Prostate gland (tissue), 2 donors: ENCODE measurements around the gene PLEKHN1. TPM values are rescaled to one million over a fixed set of nuclear protein-coding genes. Genes with fewer than 3 reads are reported as not detected.

Experiments
- DNase-seq: peaks from one replicate; pipeline ENCODE4 v3.0.0-alpha.2; 2019; ENCODE audit warnings: low spot score
- H3K27ac ChIP-seq, 2 donors: fragments of 200-600 bp; sonication (generic); 2 replicates each; pipeline ENCODE4 v1.5.1; 2017 to 2019
- H3K27me3 ChIP-seq: fragments of 200-600 bp; sonication (generic); replicated peaks from 2 replicates; pipeline ENCODE4 v1.5.1; 2019; ENCODE audit not compliant: insufficient read depth
- H3K36me3 ChIP-seq, 2 donors: fragments of 200-600 bp; sonication (generic); 1 replicate in 1 of 2; 2 replicates in 1 of 2; pipeline versions ENCODE4 v1.5.1 to v1.8.1; 2017 to 2019
- H3K4me1 ChIP-seq: fragments of 200-600 bp; sonication (generic); replicated peaks from 2 replicates; pipeline ENCODE4 v1.5.1; 2019
- H3K4me3 ChIP-seq, 2 donors: fragments of 200-600 bp; sonication (generic); 2 replicates each; pipeline ENCODE4 v1.5.1; 2017 to 2019
- H3K9me3 ChIP-seq: fragments of 200-600 bp; sonication (generic); 2 replicates; pipeline ENCODE4 v1.5.1; 2017
- POLR2A ChIP-seq: fragments of 450-650 bp; IDR thresholded peaks from one replicate; pipeline ENCODE4 v1.6.1; 2016; ENCODE audit warnings: antibody characterized with exemption, mild to moderate bottlenecking
- POLR2AphosphoS5 ChIP-seq: sonication (generic); formaldehyde crosslinking; IDR thresholded peaks from one replicate; pipeline ENCODE4 v1.6.1; 2017; ENCODE audit warnings: antibody characterized with exemption
- whole genome bisulfite sequencing: methylation state at CpG from one replicate; pipeline ENCODE4 v1.1.5; 2018; 5-methylcytosine and 5-hydroxymethylcytosine counted together
- intact Hi-C: fragments of 100-400 bp; cut with DNase I; formaldehyde crosslinking; loops from one replicate; pipeline ENCODE4 v1.14.2; 2022
- total RNA-seq, 2 donors: library from RNA; depleted of rRNA; stranded (reverse); fragments of >200 nt; gene quantifications; one replicate each; pipeline ENCODE4 v1.1.0, GENCODE V29; 2016
- TF ChIP-seq, protein P1 (sequence below), 4 experiments: fragments of 200-600 bp in 2 of 4; fragments of 450-650 bp in 2 of 4; sonication (generic) in 2 of 4; IDR thresholded peaks; 1 replicate in 3 of 4; 2 replicates in 1 of 4; pipeline ENCODE4 v1.5.1; 2016 to 2019; ENCODE audit warnings: antibody characterized with exemption in 4 of 4, mild to moderate bottlenecking in 2 of 4, moderate library complexity in 2 of 4

PLEKHN1 gene
- total RNA-seq, 2 donors from 2014 or later = 1.4 to 6.4 TPM

- H3K4me3 ChIP-seq = no peak overlapping the region
- intact Hi-C loops = no loop called here
- H3K27me3 ChIP-seq = no peaks in the 10 kb centered on the region
- H3K36me3 ChIP-seq = no peaks in the 10 kb centered on the region
- DNase-seq = no peak
- WGBS = 33% methylated on average over 30 of the region's 38 CpGs
- no peaks in the 10 kb centered on the region for H3K9me3 ChIP-seq
- no peak overlapping the region for H3K27ac ChIP-seq
- peaks cover 24% of the 10 kb centered on the region for H3K4me1 ChIP-seq
- TF ChIP-seq POLR2A (no peak), POLR2AphosphoS5 (peak; percentile 36)
- TF ChIP-seq, protein P1, sequence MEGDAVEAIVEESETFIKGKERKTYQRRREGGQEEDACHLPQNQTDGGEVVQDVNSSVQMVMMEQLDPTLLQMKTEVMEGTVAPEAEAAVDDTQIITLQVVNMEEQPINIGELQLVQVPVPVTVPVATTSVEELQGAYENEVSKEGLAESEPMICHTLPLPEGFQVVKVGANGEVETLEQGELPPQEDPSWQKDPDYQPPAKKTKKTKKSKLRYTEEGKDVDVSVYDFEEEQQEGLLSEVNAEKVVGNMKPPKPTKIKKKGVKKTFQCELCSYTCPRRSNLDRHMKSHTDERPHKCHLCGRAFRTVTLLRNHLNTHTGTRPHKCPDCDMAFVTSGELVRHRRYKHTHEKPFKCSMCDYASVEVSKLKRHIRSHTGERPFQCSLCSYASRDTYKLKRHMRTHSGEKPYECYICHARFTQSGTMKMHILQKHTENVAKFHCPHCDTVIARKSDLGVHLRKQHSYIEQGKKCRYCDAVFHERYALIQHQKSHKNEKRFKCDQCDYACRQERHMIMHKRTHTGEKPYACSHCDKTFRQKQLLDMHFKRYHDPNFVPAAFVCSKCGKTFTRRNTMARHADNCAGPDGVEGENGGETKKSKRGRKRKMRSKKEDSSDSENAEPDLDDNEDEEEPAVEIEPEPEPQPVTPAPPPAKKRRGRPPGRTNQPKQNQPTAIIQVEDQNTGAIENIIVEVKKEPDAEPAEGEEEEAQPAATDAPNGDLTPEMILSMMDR (IDR thresholded peaks at IDR 0.05) = peak in 3 of 4 experiments; percentile 25 to 66 (median 62)
These were observed 45.1 kb upstream of the PLEKHN1 start for GRCh38 chr1:921011-921837.

DNA sequence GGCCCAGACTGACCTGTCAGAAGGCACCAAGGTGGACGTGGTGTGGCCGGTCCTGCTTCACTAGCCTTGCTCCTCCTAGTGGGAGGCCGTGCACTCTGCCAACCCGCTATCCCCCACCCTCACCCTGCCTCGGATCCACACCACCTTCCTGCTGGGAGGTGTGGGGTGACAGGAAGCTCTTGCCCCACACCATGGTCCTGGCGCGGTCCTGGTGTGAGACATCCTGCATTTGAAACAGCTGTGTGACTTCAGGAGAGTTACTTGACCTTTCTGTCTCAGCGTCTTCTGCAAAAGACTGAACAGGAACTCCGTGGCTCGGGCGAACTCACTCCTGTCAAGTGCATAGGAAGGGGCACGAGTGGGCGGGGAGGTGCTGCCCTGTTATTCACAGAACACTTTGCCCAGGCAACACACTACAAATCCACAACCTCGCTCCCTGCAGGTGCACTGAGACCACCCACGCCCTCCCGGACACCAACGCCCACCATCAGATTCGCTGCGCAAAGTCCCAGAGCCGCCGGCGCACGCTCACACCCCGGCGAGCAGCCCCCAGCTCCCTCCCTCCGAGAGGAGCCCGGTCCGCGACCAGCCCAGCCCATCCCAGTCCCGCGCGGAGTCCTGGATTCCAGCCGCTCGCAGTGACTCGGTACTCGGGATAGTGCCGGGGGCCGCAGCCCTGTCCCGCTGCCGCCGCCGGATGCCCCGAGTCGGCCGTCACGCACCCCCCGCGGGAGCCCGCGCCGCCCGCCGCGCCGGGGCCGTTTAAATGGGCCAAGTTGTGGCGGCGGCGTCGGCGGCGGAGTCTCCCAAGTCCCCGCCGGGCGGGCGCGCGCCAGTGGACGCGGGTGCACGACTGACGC is 42.9 kb upstream of the PLEKHN1 start, which contains the start of gene SAMD11:
Gene SAMD11 (plus strand): TSS at position 793 of the 860 bp plus-strand sequence. CDS start 509 bp downstream, outside the sequence.
- H3K27ac ChIP-seq = peak within 1 kb of the TSS in 1 of 2 donors; percentile 38

DNA sequence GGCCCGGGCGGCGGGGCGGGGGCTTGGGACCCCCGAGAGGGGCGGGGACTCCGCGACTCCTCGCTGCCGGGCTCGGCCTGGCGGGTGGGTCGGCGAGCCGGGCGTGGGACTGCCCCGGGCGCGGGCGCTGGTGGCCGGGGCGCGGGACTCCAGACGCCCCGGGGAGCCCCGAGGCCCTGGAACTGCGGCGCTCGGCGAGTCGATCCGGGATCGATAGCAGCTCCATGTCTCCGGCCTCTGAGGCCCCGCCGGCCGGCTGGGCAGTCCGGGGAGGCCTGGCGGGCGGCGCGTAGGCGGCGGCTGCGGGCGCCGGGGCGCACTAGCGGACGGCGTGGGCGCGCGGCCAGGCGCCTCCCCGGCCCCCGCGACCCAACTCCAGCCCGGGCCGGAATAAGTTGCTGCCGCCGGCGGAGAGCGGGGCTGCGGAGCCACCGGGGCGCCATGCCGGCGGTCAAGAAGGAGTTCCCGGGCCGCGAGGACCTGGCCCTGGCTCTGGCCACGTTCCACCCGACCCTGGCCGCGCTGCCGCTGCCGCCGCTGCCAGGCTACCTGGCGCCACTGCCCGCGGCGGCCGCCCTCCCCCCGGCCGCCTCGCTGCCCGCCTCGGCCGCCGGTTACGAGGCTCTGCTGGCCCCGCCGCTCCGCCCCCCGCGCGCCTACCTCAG is 42.2 kb upstream of the PLEKHN1 start:
- DNase-seq = no peak
- H3K27me3 ChIP-seq = no peaks in the 10 kb centered on the region
- intact Hi-C loops = no loop called here
- H3K4me3 ChIP-seq = peak overlapping the region; percentile 39 to 53
- peaks cover 16% of the 10 kb centered on the region for H3K4me1 ChIP-seq
- H3K27ac ChIP-seq = peak overlapping the region in 1 of 2 donors; percentile 38
- TF ChIP-seq, protein P1 (IDR thresholded peaks at IDR 0.05) = no peak
- TF ChIP-seq POLR2AphosphoS5 (no peak), POLR2A (no peak)
- H3K36me3 ChIP-seq = no peaks in the 10 kb centered on the region
- H3K9me3 ChIP-seq = no peaks in the 10 kb centered on the region
- WGBS = 2% methylated on average over 15 of the region's 98 CpGs

More for the DNA sequence above, 42.9 kb upstream of the PLEKHN1 start, which contains the start of gene SAMD11:
- H3K36me3 ChIP-seq = no peaks in the 10 kb centered on the region
- TF ChIP-seq POLR2A (no peak), POLR2AphosphoS5 (no peak)
- H3K4me3 ChIP-seq = peak within 1 kb of the TSS; percentile 39 to 53
- 6% methylated on average over 46 of the region's 72 CpGs for WGBS
- DNase-seq = peak; percentile 73
- intact Hi-C loops = no loop called here
- H3K27me3 ChIP-seq = no peaks in the 10 kb centered on the region
- peaks cover 16% of the 10 kb centered on the region for H3K4me1 ChIP-seq
- no peaks in the 10 kb centered on the region for H3K9me3 ChIP-seq

DNA sequence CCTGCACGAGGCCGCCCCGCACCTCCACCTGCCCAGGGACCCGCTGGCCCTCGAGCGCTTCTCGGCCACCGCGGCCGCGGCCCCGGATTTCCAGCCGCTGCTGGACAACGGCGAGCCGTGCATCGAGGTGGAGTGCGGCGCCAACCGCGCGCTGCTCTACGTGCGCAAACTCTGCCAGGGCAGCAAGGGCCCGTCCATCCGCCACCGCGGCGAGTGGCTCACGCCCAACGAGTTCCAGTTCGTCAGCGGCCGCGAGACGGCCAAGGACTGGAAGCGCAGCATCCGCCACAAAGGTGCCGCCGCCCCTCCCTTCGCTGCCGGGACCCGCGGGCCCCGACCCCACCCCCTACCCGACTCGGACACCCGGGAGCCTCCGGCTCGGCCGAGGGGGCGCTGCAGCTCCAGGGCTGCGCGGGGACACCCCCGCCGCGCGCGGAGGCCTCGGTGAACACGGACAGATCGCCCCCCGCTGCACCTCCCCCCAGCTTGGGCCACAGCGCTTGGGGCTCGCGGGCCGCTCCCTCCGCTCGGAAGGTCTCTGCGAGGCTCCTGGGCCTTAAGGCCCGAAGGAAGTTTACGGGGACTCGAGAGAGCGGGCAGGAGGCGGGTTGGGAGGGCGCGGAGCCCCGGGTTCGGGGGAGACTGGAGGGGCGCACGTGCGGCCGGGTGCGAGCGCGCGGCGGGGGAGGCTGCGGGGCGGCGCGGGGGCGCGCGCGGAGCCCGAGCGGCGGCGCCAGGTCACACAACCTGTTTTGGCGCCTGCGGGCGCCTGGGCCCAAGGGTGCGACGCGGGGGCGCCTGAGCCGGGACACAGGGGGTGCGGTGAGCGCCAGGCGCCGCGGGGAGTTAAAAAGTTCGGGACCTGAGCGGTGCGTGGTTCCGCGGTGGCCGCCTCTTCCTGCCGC is 41.4 kb upstream of the PLEKHN1 start:
- TF ChIP-seq, protein P1 (IDR thresholded peaks at IDR 0.05) = peak in 1 of 4 experiments; percentile 19
- TF ChIP-seq POLR2A (no peak), POLR2AphosphoS5 (no peak)
- no peaks in the 10 kb centered on the region for H3K36me3 ChIP-seq
- intact Hi-C loops = no loop called here
- H3K4me1 ChIP-seq = peaks cover 16% of the 10 kb centered on the region
- H3K4me3 ChIP-seq = peak overlapping the region; percentile 39 to 53
- no peaks in the 10 kb centered on the region for H3K9me3 ChIP-seq
- no peaks in the 10 kb centered on the region for H3K27me3 ChIP-seq
- DNase-seq = no peak
- H3K27ac ChIP-seq = peak overlapping the region in 1 of 2 donors; percentile 38
- 1% methylated on average over 89 of the region's 120 CpGs for WGBS
